ENCODE measurements around the gene HNF4A. TPM values are rescaled to one million over a fixed set of nuclear protein-coding genes. Genes with fewer than 3 reads are reported as not detected.

HNF4A gene
- total and polyA plus RNA-seq, 2 of the 13 experiments (the other 11 are each of a cell fraction or from before 2014, with no cell fraction given), result 80.9 to 169 TPM

GRCh38 chr20:44401770-44402390 lies 46.4 kb downstream of the HNF4A start (continued):
- TF ChIP-seq IKZF5 (CRISPR knock-in tag; IDR thresholded peaks at IDR 0.05), result no peak
- TF ChIP-seq MXD3 (CRISPR knock-in tag; IDR thresholded peaks at IDR 0.05), result no peak
- TF ChIP-seq NRL (CRISPR knock-in tag; IDR thresholded peaks at IDR 0.05; ENCODE audit: borderline replicate concordance), result no peak
- peak; percentile 18 to 51; a peak in 1 of 4 replicates for TF ChIP-seq POLR2A (IDR thresholded peaks at IDR 0.05; ENCODE audit: insufficient read depth in 1 of 2, low read depth in 2 of 2, low read length in 2 of 2)
- TF ChIP-seq THAP8 (CRISPR knock-in tag; IDR thresholded peaks at IDR 0.05; ENCODE audit: borderline replicate concordance), result no peak; the same call in none of the 2 replicates
- no peak for TF ChIP-seq EEA1 (CRISPR knock-in tag; IDR thresholded peaks at IDR 0.05; ENCODE audit: borderline replicate concordance)
- TF ChIP-seq ZBTB25 (CRISPR knock-in tag; IDR thresholded peaks at IDR 0.05), result 0 out of 2 replicates have a peak, but pooled peaks have one; percentile 11
- no peak; the same call in 1 of the 2 replicates for TF ChIP-seq ZNF616 (CRISPR knock-in tag; IDR thresholded peaks at IDR 0.05; ENCODE audit: low read depth)
- no peak for TF ChIP-seq MTERF4 (CRISPR knock-in tag; IDR thresholded peaks at IDR 0.05)
- TF ChIP-seq BCLAF1 (IDR thresholded peaks at IDR 0.05), result no peak
- no peak for TF ChIP-seq PRDM4 (CRISPR knock-in tag; IDR thresholded peaks at IDR 0.05; ENCODE audit: borderline replicate concordance)
- TF ChIP-seq GATAD1 (CRISPR knock-in tag; IDR thresholded peaks at IDR 0.05), result no peak; the same call in 1 of the 2 replicates
- TF ChIP-seq GATAD2A (CRISPR knock-in tag; IDR thresholded peaks at IDR 0.05), result no peak
- TF ChIP-seq BRCA1 (CRISPR knock-in tag; IDR thresholded peaks at IDR 0.05), result 0 out of 2 replicates have a peak, but pooled peaks have one; percentile 49
- TF ChIP-seq HOXA5 (CRISPR knock-in tag; IDR thresholded peaks at IDR 0.05), result peak; percentile 86; the same call in 1 of the 2 replicates
- peak; percentile 23; the same call in 1 of the 2 replicates for TF ChIP-seq ZC3H13 (CRISPR knock-in tag; IDR thresholded peaks at IDR 0.05)
- no peak for TF ChIP-seq ERF (CRISPR knock-in tag; IDR thresholded peaks at IDR 0.05)
- TF ChIP-seq RARA (CRISPR knock-in tag; IDR thresholded peaks at IDR 0.05), result no peak
- peak; percentile 56; the same call in 1 of the 2 replicates for TF ChIP-seq E2F1 (CRISPR knock-in tag; IDR thresholded peaks at IDR 0.05)
